A549 (cell line): Measurements from ENCODE around the gene NGB. TPM values are rescaled to one million over a fixed set of nuclear protein-coding genes. Genes with fewer than 3 reads are reported as not detected.

ENCODE experiments used
- ATAC-seq, 2 experiments: fragments of 200-7000 bp in 1 of 2; fragments of >200 bp in 1 of 2; cut with Nextera tagmentation in 1 of 2; cut with Tn5 transposase in 1 of 2; 3 replicates each; pipeline versions ENCODE4 v1.8.0 to v1.9.1; 2018 to 2020; ENCODE audit warnings: mild to moderate bottlenecking in 1 of 2, moderate library complexity in 1 of 2
- CTCF ChIA-PET: fragments of 300-600 bp; sonication (Branson Sonifier 250); formaldehyde crosslinking; extraction: SDS; loops from one replicate; lab custom pipeline; 2021; ENCODE audit warnings: antibody characterized with exemption, inconsistent platforms; lab: Yijun Ruan, JAX
- POLR2A ChIA-PET: fragments of 350-600 bp; formaldehyde crosslinking; extraction: SDS; loops from one replicate; lab custom pipeline; 2021; ENCODE audit warnings: antibody characterized with exemption, inconsistent platforms; lab: Yijun Ruan, JAX
- DNase-seq, 2 experiments: peaks; one replicate each; pipeline versions ENCODE4 v3.0.0 to v3.0.0-alpha.2; 2011 to 2016; ENCODE audit warnings: low read depth in 1 of 2, low spot score in 1 of 2
- FAIRE-seq: peaks from 2 replicates; lab custom pipeline; 2011; peaks lifted over from hg19 to GRCh38; lab: Jason Lieb, UNC
- H3K27ac ChIP-seq, 2 experiments: fragments of >200 bp; sonication (Bioruptor Twin); formaldehyde crosslinking; 3 replicates each; pipeline ENCODE4 v1.5.1; 2016 to 2017
- H3K4me1 ChIP-seq: fragments of >200 bp; sonication (Bioruptor Twin); formaldehyde crosslinking; 3 replicates; pipeline ENCODE4 v1.6.1; 2016
- H3K4me2 ChIP-seq: fragments of >200 bp; sonication (Bioruptor Twin); formaldehyde crosslinking; 3 replicates; pipeline ENCODE4 v1.6.1; 2016
- H3K4me3 ChIP-seq: fragments of >200 bp; sonication (Bioruptor Twin); formaldehyde crosslinking; 3 replicates; pipeline ENCODE4 v1.5.1; 2016
- H3K9me3 ChIP-seq: fragments of >200 bp; sonication (Bioruptor Twin); formaldehyde crosslinking; 3 replicates; pipeline ENCODE4 v1.6.1; 2016
- CBX8 ChIP-seq: fragments of 200-600 bp; sonication (generic); IDR thresholded peaks from 2 replicates; pipeline ENCODE4 v1.6.1; 2016
- CHD2 ChIP-seq: fragments of 150-350 bp; IDR thresholded peaks from 2 replicates; pipeline ENCODE4 v1.6.1; 2014; ENCODE audit warnings: low read length; ENCODE audit not compliant: partially characterized antibody
- CHD4 ChIP-seq: fragments of 200-600 bp; sonication (generic); IDR thresholded peaks from 2 replicates; pipeline ENCODE4 v1.6.1; 2016; ENCODE audit warnings: antibody characterized with exemption, mild to moderate bottlenecking, borderline replicate concordance
- GATA3 ChIP-seq: IDR thresholded peaks from 2 replicates; pipeline ENCODE4 v1.6.1; 2012; ENCODE audit warnings: borderline replicate concordance
- HEYL ChIP-seq: fragments of 250-450 bp; sonication (Bioruptor Pico); IDR thresholded peaks from 2 replicates; pipeline ENCODE4 v1.8.0; 2021; ENCODE audit warnings: mild to moderate bottlenecking, moderate library complexity
- MAZ ChIP-seq: fragments of 150-350 bp; IDR thresholded peaks from 2 replicates; pipeline ENCODE4 v1.6.1; 2014; ENCODE audit warnings: antibody characterized with exemption, low read depth, low read length, borderline replicate concordance
- PHF8 ChIP-seq: fragments of 200-600 bp; sonication (generic); IDR thresholded peaks from 2 replicates; pipeline ENCODE4 v1.6.1; 2016; ENCODE audit warnings: low read depth, mild to moderate bottlenecking, antibody characterized with exemption, moderate library complexity, borderline replicate concordance
- POLR2AphosphoS2 ChIP-seq: conservative IDR thresholded peaks from 2 replicates; pipeline ENCODE4 v1.6.1; 2012; ENCODE audit warnings: low read length, improper control_type of control experiment, inconsistent platforms
- RCOR1 ChIP-seq: fragments of 150-350 bp; IDR thresholded peaks from 2 replicates; pipeline ENCODE4 v1.6.1; 2014; ENCODE audit warnings: antibody characterized with exemption, low read length, low read depth
- RFX5 ChIP-seq: fragments of 450-650 bp; IDR thresholded peaks from 2 replicates; pipeline ENCODE4 v1.7.1; 2014; ENCODE audit warnings: antibody characterized with exemption, mild to moderate bottlenecking, moderate library complexity
- TFCP2L1 ChIP-seq: fragments of 250-450 bp; sonication (Bioruptor Pico); IDR thresholded peaks from 2 replicates; pipeline ENCODE4 v1.5.0; 2021; ENCODE audit warnings: mild to moderate bottlenecking
- TP53 ChIP-seq: fragments of 250-450 bp; sonication (Bioruptor Pico); IDR thresholded peaks from 2 replicates; pipeline ENCODE4 v1.5.0; 2021; ENCODE audit warnings: mild to moderate bottlenecking, moderate library complexity
- ZNF302 ChIP-seq: fragments of 250-450 bp; sonication (Bioruptor Pico); IDR thresholded peaks from 2 replicates; pipeline ENCODE4 v1.9.0; 2021; ENCODE audit warnings: inconsistent platforms, mild to moderate bottlenecking, moderate library complexity
- WGBS: methylation state at CpG from one replicate; pipeline ENCODE4 v1.1.6; 2017; ENCODE audit errors: missing lambda C conversion rate; 5-methylcytosine and 5-hydroxymethylcytosine counted together
- polyA plus RNA-seq, 4 experiments: library from polyadenylated mRNA; depleted of rRNA in 3 of 4; stranded (reverse); fragments of >200 nt; fragmentation: RNase III in 1 of 4; extraction: RNeasy Plus Mini Kit Qiagen cat#74134 plus additional on column Dnase treatment in 1 of 4; gene quantifications; 2 replicates in 3 of 4; 3 replicates in 1 of 4; pipeline ENCODE4 v1.2.3, GENCODE V29; 2011 to 2017
- small RNA-seq, 6 experiments: library from RNA; depleted of rRNA; stranded (forward); fragments of <200 nt; gene quantifications; one replicate each; pipeline ENCODE3, GENCODE V24; 2012
- TF ChIP-seq, protein P1 (sequence below): fragments of 450-650 bp; IDR thresholded peaks from 2 replicates; pipeline ENCODE4 v1.6.1; 2014; ENCODE audit warnings: antibody characterized with exemption
- TF ChIP-seq, protein P2 (sequence below): fragments of >200 bp; sonication (Bioruptor Twin); formaldehyde crosslinking; IDR thresholded peaks from 3 replicates; pipeline ENCODE4 v1.5.1; 2016
- TF ChIP-seq, protein P3 (sequence below): fragments of 250-450 bp; sonication (Bioruptor Pico); IDR thresholded peaks from 2 replicates; pipeline ENCODE4 v1.5.0; 2020; ENCODE audit warnings: low read depth, mild to moderate bottlenecking, moderate library complexity
- TF ChIP-seq, protein P4 (sequence below): fragments of >200 bp; sonication (Bioruptor Twin); formaldehyde crosslinking; IDR thresholded peaks from 3 replicates; pipeline ENCODE4 v1.6.1; 2016

NGB gene
- polyA plus RNA-seq, 2 of the 4 experiments (the other 2 are of a cell fraction): not detected

DNA sequence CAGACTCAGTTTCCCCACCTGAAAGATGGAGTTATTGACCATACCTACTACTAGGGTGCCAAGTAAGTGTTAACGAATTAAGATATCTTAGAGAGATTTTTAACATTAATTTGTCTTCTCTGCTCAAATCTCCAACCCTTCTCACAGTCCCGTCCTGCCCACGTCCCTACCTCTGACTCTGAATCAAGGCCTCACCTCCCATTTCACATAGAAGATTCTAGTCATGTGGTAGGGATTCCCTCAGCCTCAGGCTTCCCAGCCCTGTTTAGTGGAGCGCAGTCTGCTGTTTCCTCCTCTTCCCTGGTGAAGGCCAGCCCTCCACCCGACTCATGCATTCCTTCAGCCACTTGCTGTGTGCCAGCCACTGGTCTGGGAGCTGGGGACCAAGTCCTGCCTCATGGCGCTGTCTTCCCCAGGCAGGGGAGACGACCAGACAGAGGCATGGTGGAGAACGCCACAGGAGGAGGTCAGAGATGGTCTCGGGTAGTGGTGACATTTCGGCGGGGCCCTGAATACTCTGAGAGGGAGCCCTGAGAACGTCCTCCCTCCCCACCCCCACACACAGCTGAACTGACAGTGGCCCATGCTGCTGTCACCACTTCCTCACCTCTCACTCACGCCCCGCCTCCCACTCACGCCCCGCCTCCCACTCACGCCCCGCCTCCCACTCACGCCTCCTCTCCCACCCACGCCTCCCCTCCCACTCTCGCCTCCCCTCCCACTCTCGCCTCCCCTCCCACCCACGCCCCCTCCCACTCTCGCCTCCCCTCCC lies 50.6 kb downstream of the NGB start (continued):
- TF ChIP-seq CHD2 (no peak), TP53 (no peak), CHD4 (no peak), TFCP2L1 (no peak), RCOR1 (no peak)
- TF ChIP-seq, protein P1, sequence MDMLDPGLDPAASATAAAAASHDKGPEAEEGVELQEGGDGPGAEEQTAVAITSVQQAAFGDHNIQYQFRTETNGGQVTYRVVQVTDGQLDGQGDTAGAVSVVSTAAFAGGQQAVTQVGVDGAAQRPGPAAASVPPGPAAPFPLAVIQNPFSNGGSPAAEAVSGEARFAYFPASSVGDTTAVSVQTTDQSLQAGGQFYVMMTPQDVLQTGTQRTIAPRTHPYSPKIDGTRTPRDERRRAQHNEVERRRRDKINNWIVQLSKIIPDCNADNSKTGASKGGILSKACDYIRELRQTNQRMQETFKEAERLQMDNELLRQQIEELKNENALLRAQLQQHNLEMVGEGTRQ: no peak
- TF ChIP-seq, all 56 proteins: peak for 0

DNA sequence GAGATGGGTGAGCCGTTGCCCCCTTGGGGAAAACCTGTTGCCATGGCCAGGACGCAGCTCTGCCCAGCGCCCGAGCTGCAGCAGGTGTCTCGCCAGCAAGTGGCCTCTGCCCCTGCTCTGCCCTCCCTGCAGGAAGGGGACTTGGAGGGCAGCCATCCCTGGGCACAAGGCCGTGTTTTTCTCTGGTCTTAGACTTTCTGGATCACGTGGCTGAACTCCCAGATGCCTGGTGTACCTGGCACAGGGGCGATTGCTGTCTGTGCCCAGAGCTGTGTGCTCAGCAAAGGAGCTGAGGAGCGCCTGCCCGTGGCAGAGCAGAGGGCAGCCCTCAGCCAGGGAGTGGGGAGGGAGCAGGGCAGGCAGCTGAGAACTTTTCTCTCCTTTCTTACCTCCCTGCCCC lies 51.4 kb downstream of the NGB start:
- DNase-seq: no peak
- FAIRE-seq: no peak
- TF ChIP-seq CHD2 (no peak), MAZ (no peak), TP53 (no peak), POLR2AphosphoS2 (no peak), PHF8 (no peak), RCOR1 (no peak), GATA3 (no peak)
- TF ChIP-seq, protein P1: no peak
- TF ChIP-seq, protein P2, sequence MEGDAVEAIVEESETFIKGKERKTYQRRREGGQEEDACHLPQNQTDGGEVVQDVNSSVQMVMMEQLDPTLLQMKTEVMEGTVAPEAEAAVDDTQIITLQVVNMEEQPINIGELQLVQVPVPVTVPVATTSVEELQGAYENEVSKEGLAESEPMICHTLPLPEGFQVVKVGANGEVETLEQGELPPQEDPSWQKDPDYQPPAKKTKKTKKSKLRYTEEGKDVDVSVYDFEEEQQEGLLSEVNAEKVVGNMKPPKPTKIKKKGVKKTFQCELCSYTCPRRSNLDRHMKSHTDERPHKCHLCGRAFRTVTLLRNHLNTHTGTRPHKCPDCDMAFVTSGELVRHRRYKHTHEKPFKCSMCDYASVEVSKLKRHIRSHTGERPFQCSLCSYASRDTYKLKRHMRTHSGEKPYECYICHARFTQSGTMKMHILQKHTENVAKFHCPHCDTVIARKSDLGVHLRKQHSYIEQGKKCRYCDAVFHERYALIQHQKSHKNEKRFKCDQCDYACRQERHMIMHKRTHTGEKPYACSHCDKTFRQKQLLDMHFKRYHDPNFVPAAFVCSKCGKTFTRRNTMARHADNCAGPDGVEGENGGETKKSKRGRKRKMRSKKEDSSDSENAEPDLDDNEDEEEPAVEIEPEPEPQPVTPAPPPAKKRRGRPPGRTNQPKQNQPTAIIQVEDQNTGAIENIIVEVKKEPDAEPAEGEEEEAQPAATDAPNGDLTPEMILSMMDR: no peak
- CTCF ChIA-PET: interaction anchor here (0.9 kb wide), 1 partner anchor 66 kb away, joined by 3 read pairs; no protein-coding TSS in a partner anchor
- no peak overlapping the region for H3K27ac ChIP-seq
- ATAC-seq: peak in 1 of 2 experiments; percentile 39; a peak in 3 of 6 replicates
- POLR2A ChIA-PET: no interaction called here
- H3K4me3 ChIP-seq: no peak overlapping the region
- 29% methylated on average over 4 of the region's 10 CpGs for WGBS
- H3K4me2 ChIP-seq: no peak overlapping the region
- H3K4me1 ChIP-seq: no peaks in the 10 kb centered on the region
- no peaks in the 10 kb centered on the region for H3K9me3 ChIP-seq

DNA sequence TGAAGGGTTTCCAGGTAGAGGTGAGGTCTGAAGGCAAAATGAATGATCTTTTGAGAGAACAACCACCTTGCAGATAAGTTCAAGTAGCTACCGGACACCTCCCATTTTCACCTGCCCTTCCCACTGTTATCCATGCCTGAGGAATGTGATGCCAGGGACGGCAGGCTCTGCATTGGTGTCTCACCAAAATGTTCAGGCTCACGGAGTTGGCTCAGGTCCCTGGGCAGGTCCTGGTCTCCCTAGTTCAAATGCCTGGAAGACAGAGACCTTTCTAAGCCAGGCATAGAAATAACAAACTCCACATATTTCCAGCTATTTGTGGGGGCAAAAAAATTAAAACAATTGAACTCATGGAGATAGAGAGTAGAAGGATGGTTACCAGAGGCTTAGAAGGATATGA lies 53.5 kb downstream of the NGB start:
- CTCF ChIA-PET: interaction anchor here (1.2 to 1.4 kb wide), 3 partner anchors 9 to 78 kb away, joined by 3 read pairs; no protein-coding TSS in a partner anchor
- FAIRE-seq: no peak
- no peak overlapping the region for H3K27ac ChIP-seq
- no peaks in the 10 kb centered on the region for H3K4me1 ChIP-seq
- no peak overlapping the region for H3K4me3 ChIP-seq
- no peak overlapping the region for H3K4me2 ChIP-seq
- TF ChIP-seq CBX8 (no peak), ZNF302 (CRISPR knock-in tag) (no peak), HEYL (CRISPR knock-in tag) (no peak), RFX5 (no peak)
- TF ChIP-seq, protein P1: no peak
- TF ChIP-seq, protein P3, sequence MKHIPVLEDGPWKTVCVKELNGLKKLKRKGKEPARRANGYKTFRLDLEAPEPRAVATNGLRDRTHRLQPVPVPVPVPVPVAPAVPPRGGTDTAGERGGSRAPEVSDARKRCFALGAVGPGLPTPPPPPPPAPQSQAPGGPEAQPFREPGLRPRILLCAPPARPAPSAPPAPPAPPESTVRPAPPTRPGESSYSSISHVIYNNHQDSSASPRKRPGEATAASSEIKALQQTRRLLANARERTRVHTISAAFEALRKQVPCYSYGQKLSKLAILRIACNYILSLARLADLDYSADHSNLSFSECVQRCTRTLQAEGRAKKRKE: no peak
- TF ChIP-seq, protein P4, sequence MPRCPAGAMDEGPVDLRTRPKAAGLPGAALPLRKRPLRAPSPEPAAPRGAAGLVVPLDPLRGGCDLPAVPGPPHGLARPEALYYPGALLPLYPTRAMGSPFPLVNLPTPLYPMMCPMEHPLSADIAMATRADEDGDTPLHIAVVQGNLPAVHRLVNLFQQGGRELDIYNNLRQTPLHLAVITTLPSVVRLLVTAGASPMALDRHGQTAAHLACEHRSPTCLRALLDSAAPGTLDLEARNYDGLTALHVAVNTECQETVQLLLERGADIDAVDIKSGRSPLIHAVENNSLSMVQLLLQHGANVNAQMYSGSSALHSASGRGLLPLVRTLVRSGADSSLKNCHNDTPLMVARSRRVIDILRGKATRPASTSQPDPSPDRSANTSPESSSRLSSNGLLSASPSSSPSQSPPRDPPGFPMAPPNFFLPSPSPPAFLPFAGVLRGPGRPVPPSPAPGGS: no peak
- WGBS: 18% methylated on average over 3 of the region's 3 CpGs
- no peaks in the 10 kb centered on the region for H3K9me3 ChIP-seq
- POLR2A ChIA-PET: no interaction called here
- DNase-seq: no peak
- no peak for ATAC-seq

Small RNAs within 50 kb of the gene (small RNA-seq; reads per million reads assigned to genes)
- 0 reads per million in 6 experiments for gene MIR1260A

Other genes starting within 250 kb of the NGB start
- 12.5 and 18.1 TPM in 2 replicates for gene IRF2BPL, start 242.5 kb downstream of the NGB start, polyA plus RNA-seq (2011; rRNA removed)
- gene IRF2BPL, start 242.5 kb downstream of the NGB start, polyA plus RNA-seq (2017; fragmentation: RNase III; extraction: RNeasy Plus Mini Kit Qiagen cat#74134 plus additional on column Dnase treatment): 20.1 to 31.0 TPM (median 28.3 TPM) in 3 replicates
- 13.9 and 15.2 TPM in 2 replicates for gene CIPC, start 172.9 kb downstream of the NGB start, polyA plus RNA-seq (2011; rRNA removed)
- 8.9 to 9.6 TPM (median 8.9 TPM) in 3 replicates for gene CIPC, start 172.9 kb downstream of the NGB start, polyA plus RNA-seq (2017; fragmentation: RNase III; extraction: RNeasy Plus Mini Kit Qiagen cat#74134 plus additional on column Dnase treatment)
- 0.04 and 0.11 TPM in 2 replicates for gene ZDHHC22, start 129.4 kb downstream of the NGB start, polyA plus RNA-seq (2011; rRNA removed)
- gene ZDHHC22, start 129.4 kb downstream of the NGB start, polyA plus RNA-seq (2017; fragmentation: RNase III; extraction: RNeasy Plus Mini Kit Qiagen cat#74134 plus additional on column Dnase treatment): 0.16 to 0.28 TPM (median 0.23 TPM) in 3 replicates
- gene TMEM63C, start 89.4 kb downstream of the NGB start, polyA plus RNA-seq (2011; rRNA removed): 0.57 and 0.86 TPM in 2 replicates
- 0.43 to 0.91 TPM (median 0.73 TPM) in 3 replicates for gene TMEM63C, start 89.4 kb downstream of the NGB start, polyA plus RNA-seq (2017; fragmentation: RNase III; extraction: RNeasy Plus Mini Kit Qiagen cat#74134 plus additional on column Dnase treatment)
- 35.0 and 38.7 TPM in 2 replicates for gene POMT2, start 49.7 kb upstream of the NGB start, polyA plus RNA-seq (2011; rRNA removed)
- 25.9 to 29.0 TPM (median 27.1 TPM) in 3 replicates for gene POMT2, start 49.7 kb upstream of the NGB start, polyA plus RNA-seq (2017; fragmentation: RNase III; extraction: RNeasy Plus Mini Kit Qiagen cat#74134 plus additional on column Dnase treatment)
- gene GSTZ1, start 49.8 kb upstream of the NGB start, polyA plus RNA-seq (2011; rRNA removed): 24.3 and 29.3 TPM in 2 replicates
- gene GSTZ1, start 49.8 kb upstream of the NGB start, polyA plus RNA-seq (2017; fragmentation: RNase III; extraction: RNeasy Plus Mini Kit Qiagen cat#74134 plus additional on column Dnase treatment): 29.7 to 33.6 TPM (median 30.1 TPM) in 3 replicates
- 11.7 and 13.9 TPM in 2 replicates for gene TMED8, start 105.9 kb upstream of the NGB start, polyA plus RNA-seq (2011; rRNA removed)
- 8.1 to 8.8 TPM (median 8.8 TPM) in 3 replicates for gene TMED8, start 105.9 kb upstream of the NGB start, polyA plus RNA-seq (2017; fragmentation: RNase III; extraction: RNeasy Plus Mini Kit Qiagen cat#74134 plus additional on column Dnase treatment)
- 2.0 and 2.7 TPM in 2 replicates for gene SAMD15, start 106.2 kb upstream of the NGB start, polyA plus RNA-seq (2011; rRNA removed)
- 2.1 to 2.5 TPM (median 2.2 TPM) in 3 replicates for gene SAMD15, start 106.2 kb upstream of the NGB start, polyA plus RNA-seq (2017; fragmentation: RNase III; extraction: RNeasy Plus Mini Kit Qiagen cat#74134 plus additional on column Dnase treatment)
- 0.34 and 0.45 TPM in 2 replicates for gene NOXRED1, start 152.3 kb upstream of the NGB start, polyA plus RNA-seq (2011; rRNA removed)
- gene NOXRED1, start 152.3 kb upstream of the NGB start, polyA plus RNA-seq (2017; fragmentation: RNase III; extraction: RNeasy Plus Mini Kit Qiagen cat#74134 plus additional on column Dnase treatment): 0.16 to 0.22 TPM (median 0.18 TPM) in 3 replicates
- gene VIPAS39, start 186.4 kb upstream of the NGB start, polyA plus RNA-seq (2011; rRNA removed): 35.8 and 38.0 TPM in 2 replicates
- gene VIPAS39, start 186.4 kb upstream of the NGB start, polyA plus RNA-seq (2017; fragmentation: RNase III; extraction: RNeasy Plus Mini Kit Qiagen cat#74134 plus additional on column Dnase treatment): 14.9 to 15.3 TPM (median 14.9 TPM) in 3 replicates
- gene AHSA1, start 186.9 kb upstream of the NGB start, polyA plus RNA-seq (2011; rRNA removed): 289 and 299 TPM in 2 replicates
- gene AHSA1, start 186.9 kb upstream of the NGB start, polyA plus RNA-seq (2017; fragmentation: RNase III; extraction: RNeasy Plus Mini Kit Qiagen cat#74134 plus additional on column Dnase treatment): 307 to 334 TPM (median 308 TPM) in 3 replicates
- gene ISM2, start 227.6 kb upstream of the NGB start, polyA plus RNA-seq (2011; rRNA removed): 0.10 and 0.11 TPM in 2 replicates
- gene ISM2, start 227.6 kb upstream of the NGB start, polyA plus RNA-seq (2017; fragmentation: RNase III; extraction: RNeasy Plus Mini Kit Qiagen cat#74134 plus additional on column Dnase treatment): 0.21 to 0.31 TPM (median 0.22 TPM) in 3 replicates